SK-N-SH (cell line): ENCODE measurements around the gene CCDC57.

Experiments used
- CHD2 ChIP-seq: fragments of 150-350 bp; IDR thresholded peaks from 2 replicates; pipeline ENCODE4 v1.6.1; 2018; ENCODE audit warnings: low read length; ENCODE audit not compliant: partially characterized antibody
- EP300 ChIP-seq, 2 experiments: IDR thresholded peaks; 2 replicates each; pipeline versions ENCODE4 v1.4.0 to v1.6.1; 2012; ENCODE audit warnings: borderline replicate concordance in 1 of 2, low read depth in 1 of 2, low read length in 1 of 2
- FOSL2 ChIP-seq: IDR thresholded peaks from 2 replicates; pipeline ENCODE4 v1.4.0; 2012; ENCODE audit warnings: low read depth, mild to moderate bottlenecking, moderate library complexity, borderline replicate concordance
- GABPA ChIP-seq: IDR thresholded peaks from 2 replicates; pipeline ENCODE4 v1.4.0; 2012; ENCODE audit warnings: low read depth, mild to moderate bottlenecking
- GATA2 ChIP-seq: sonication (generic); formaldehyde crosslinking; IDR thresholded peaks from 2 replicates; pipeline ENCODE4 v1.5.0; 2020; ENCODE audit warnings: mild to moderate bottlenecking, missing genetic modification reagents
- POLR2AphosphoS5 ChIP-seq: IDR thresholded peaks from 2 replicates; pipeline ENCODE4 v1.6.1; 2012; ENCODE audit warnings: low read depth, low read length
- RFX5 ChIP-seq: IDR thresholded peaks from 2 replicates; pipeline ENCODE4 v1.6.1; 2012; ENCODE audit warnings: mild to moderate bottlenecking, improper control_type of control experiment, low read length
- TAF1 ChIP-seq: IDR thresholded peaks from 2 replicates; pipeline ENCODE4 v1.6.1; 2012; ENCODE audit warnings: low read depth, mild to moderate bottlenecking, low read length, moderate library complexity, borderline replicate concordance
- TF ChIP-seq, protein P1 (sequence below): IDR thresholded peaks from 2 replicates; pipeline ENCODE4 v1.4.0; 2012; ENCODE audit warnings: low read depth, borderline replicate concordance
- TF ChIP-seq, protein P2 (sequence below): fragments of 200-600 bp; sonication (generic); IDR thresholded peaks from 2 replicates; pipeline ENCODE4 v1.6.1; 2017; ENCODE audit warnings: antibody characterized with exemption, mild to moderate bottlenecking, moderate library complexity
- TF ChIP-seq, protein P3 (sequence below): IDR thresholded peaks from 2 replicates; pipeline ENCODE4 v1.4.0; 2012; ENCODE audit warnings: low read depth
- TF ChIP-seq, protein P4 (sequence below): IDR thresholded peaks from 2 replicates; pipeline ENCODE4 v1.6.1; 2012; ENCODE audit warnings: mild to moderate bottlenecking, low read depth, low read length, moderate library complexity
- TF ChIP-seq, protein P5 (sequence below): fragments of 150-350 bp; IDR thresholded peaks from 2 replicates; pipeline ENCODE4 v1.6.1; 2017; ENCODE audit warnings: antibody characterized with exemption, low read length, low read depth, borderline replicate concordance
- TF ChIP-seq, protein P6 (sequence below): IDR thresholded peaks from 2 replicates; pipeline ENCODE4 v1.4.0; 2012; ENCODE audit warnings: low read depth, borderline replicate concordance

DNA sequence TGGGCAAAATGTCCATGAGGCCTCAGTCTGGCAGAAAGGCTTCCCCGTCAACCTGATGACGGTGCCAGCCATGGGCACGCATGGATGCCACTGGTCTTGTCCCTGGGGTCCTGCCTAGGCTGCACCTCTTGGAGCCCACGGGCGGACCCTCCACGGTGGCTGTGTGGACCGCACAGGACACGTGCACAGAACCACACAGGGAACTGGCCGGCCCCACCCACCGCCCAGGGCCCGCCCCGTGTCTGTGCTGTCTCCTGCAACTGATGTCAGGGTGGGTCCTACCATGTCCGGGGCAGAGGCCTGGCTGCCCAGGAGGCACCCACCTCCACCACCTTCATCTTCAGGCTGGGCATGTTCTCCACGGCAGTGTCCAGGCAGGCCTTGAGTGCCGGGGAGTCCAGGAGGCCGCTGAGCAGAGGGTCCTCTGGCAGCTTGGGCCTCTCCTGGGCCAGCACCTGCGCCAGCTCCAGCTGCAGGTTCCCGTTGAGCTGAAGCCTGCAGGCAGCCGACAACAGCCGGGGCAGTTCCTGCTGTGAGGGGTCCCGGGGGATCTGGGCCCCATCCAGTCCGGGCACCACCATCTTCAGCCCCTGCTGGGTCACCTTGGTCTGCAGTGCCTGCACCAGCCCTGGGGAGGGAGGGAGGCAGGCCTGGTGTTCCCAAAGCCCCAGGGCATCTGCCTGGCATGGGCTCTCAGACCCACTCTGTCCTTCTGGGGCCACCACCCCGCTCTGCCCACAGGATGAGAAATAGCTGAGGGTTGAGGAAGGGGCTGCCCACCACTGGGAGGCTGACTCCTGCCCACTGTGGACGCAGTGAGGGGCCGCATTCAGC is 126.5 kb downstream of the CCDC57 start:
- TF ChIP-seq EP300 (IDR thresholded peaks at IDR 0.05; ENCODE audit: borderline replicate concordance in 1 of 2, low read depth in 1 of 2, low read length in 1 of 2) (no peak), RFX5 (no peak), POLR2AphosphoS5 (no peak), TAF1 (no peak), FOSL2 (no peak), CHD2 (no peak), GABPA (no peak), GATA2 (CRISPR knock-in tag) (no peak)
- TF ChIP-seq, protein P1, sequence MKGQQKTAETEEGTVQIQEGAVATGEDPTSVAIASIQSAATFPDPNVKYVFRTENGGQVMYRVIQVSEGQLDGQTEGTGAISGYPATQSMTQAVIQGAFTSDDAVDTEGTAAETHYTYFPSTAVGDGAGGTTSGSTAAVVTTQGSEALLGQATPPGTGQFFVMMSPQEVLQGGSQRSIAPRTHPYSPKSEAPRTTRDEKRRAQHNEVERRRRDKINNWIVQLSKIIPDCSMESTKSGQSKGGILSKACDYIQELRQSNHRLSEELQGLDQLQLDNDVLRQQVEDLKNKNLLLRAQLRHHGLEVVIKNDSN: no peak
- TF ChIP-seq, protein P2, sequence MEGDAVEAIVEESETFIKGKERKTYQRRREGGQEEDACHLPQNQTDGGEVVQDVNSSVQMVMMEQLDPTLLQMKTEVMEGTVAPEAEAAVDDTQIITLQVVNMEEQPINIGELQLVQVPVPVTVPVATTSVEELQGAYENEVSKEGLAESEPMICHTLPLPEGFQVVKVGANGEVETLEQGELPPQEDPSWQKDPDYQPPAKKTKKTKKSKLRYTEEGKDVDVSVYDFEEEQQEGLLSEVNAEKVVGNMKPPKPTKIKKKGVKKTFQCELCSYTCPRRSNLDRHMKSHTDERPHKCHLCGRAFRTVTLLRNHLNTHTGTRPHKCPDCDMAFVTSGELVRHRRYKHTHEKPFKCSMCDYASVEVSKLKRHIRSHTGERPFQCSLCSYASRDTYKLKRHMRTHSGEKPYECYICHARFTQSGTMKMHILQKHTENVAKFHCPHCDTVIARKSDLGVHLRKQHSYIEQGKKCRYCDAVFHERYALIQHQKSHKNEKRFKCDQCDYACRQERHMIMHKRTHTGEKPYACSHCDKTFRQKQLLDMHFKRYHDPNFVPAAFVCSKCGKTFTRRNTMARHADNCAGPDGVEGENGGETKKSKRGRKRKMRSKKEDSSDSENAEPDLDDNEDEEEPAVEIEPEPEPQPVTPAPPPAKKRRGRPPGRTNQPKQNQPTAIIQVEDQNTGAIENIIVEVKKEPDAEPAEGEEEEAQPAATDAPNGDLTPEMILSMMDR: no peak
- TF ChIP-seq, protein P3, sequence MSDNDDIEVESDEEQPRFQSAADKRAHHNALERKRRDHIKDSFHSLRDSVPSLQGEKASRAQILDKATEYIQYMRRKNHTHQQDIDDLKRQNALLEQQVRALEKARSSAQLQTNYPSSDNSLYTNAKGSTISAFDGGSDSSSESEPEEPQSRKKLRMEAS: no peak
- TF ChIP-seq, protein P4, sequence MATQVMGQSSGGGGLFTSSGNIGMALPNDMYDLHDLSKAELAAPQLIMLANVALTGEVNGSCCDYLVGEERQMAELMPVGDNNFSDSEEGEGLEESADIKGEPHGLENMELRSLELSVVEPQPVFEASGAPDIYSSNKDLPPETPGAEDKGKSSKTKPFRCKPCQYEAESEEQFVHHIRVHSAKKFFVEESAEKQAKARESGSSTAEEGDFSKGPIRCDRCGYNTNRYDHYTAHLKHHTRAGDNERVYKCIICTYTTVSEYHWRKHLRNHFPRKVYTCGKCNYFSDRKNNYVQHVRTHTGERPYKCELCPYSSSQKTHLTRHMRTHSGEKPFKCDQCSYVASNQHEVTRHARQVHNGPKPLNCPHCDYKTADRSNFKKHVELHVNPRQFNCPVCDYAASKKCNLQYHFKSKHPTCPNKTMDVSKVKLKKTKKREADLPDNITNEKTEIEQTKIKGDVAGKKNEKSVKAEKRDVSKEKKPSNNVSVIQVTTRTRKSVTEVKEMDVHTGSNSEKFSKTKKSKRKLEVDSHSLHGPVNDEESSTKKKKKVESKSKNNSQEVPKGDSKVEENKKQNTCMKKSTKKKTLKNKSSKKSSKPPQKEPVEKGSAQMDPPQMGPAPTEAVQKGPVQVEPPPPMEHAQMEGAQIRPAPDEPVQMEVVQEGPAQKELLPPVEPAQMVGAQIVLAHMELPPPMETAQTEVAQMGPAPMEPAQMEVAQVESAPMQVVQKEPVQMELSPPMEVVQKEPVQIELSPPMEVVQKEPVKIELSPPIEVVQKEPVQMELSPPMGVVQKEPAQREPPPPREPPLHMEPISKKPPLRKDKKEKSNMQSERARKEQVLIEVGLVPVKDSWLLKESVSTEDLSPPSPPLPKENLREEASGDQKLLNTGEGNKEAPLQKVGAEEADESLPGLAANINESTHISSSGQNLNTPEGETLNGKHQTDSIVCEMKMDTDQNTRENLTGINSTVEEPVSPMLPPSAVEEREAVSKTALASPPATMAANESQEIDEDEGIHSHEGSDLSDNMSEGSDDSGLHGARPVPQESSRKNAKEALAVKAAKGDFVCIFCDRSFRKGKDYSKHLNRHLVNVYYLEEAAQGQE: no peak
- TF ChIP-seq, protein P5, sequence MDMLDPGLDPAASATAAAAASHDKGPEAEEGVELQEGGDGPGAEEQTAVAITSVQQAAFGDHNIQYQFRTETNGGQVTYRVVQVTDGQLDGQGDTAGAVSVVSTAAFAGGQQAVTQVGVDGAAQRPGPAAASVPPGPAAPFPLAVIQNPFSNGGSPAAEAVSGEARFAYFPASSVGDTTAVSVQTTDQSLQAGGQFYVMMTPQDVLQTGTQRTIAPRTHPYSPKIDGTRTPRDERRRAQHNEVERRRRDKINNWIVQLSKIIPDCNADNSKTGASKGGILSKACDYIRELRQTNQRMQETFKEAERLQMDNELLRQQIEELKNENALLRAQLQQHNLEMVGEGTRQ: no peak
- TF ChIP-seq, protein P6, sequence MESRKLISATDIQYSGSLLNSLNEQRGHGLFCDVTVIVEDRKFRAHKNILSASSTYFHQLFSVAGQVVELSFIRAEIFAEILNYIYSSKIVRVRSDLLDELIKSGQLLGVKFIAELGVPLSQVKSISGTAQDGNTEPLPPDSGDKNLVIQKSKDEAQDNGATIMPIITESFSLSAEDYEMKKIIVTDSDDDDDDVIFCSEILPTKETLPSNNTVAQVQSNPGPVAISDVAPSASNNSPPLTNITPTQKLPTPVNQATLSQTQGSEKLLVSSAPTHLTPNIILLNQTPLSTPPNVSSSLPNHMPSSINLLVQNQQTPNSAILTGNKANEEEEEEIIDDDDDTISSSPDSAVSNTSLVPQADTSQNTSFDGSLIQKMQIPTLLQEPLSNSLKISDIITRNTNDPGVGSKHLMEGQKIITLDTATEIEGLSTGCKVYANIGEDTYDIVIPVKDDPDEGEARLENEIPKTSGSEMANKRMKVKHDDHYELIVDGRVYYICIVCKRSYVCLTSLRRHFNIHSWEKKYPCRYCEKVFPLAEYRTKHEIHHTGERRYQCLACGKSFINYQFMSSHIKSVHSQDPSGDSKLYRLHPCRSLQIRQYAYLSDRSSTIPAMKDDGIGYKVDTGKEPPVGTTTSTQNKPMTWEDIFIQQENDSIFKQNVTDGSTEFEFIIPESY: no peak
